Measurements from ENCODE around the gene AKR1D1. TPM values are rescaled to one million over a fixed set of nuclear protein-coding genes. Genes with fewer than 3 reads are reported as not detected.
"Not testable (repeated sequence)": the region's sequence is repeated elsewhere in the genome, so short reads cannot be mapped to it uniquely, and the experiment has no call there.

AKR1D1 gene
- total RNA-seq, 2 experiments from 2014 or later: not detected

DNA sequence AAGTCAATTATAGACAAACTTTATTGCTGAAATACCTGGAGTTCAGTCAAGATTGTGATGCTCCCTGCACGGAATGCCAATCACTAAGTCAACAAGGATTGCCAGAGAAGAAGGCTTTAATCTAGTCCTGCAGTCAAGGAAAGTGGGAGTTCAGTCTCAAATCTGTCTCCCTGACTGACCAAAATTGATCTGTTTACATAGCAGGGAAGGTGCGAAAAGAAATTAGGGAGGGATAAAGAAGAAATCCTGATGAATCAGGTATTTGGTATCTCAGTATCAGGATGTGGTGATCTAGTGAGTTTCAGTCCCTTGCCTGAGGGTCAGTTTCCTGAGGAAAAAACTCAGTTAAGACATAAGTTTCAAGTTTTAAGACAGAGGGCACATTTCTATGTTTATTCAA lies 2.1 kb upstream of the AKR1D1 start:
- no peak for DNase-seq (ENCODE audit: low spot score)
- H3K4me2 ChIP-seq (ENCODE audit: low read length): no peak overlapping the region
- intact Hi-C loops (cut with micrococcal nuclease; ENCODE audit: unreplicated experiment): no loop called here
- ChIA-PET CTCF (ENCODE audit: unreplicated experiment) (no interaction called here), POLR2A (no interaction called here)
- no peak overlapping the region for H2AFZ ChIP-seq (ENCODE audit: low read length)
- no peaks in the 10 kb centered on the region for H3K4me1 ChIP-seq (ENCODE audit: insufficient read depth, low read length, poor library complexity, severe bottlenecking)
- no peaks in the 10 kb centered on the region for H3K79me2 ChIP-seq (ENCODE audit: insufficient read depth, low read depth, low read length)
- no peaks in the 10 kb centered on the region for H3K36me3 ChIP-seq (ENCODE audit: insufficient read depth, low read length)
- H3K9me2 ChIP-seq (ENCODE audit: insufficient read depth, low read length): no peaks in the 10 kb centered on the region
- no TSS peak for BruUV-seq (replicated peaks)
- H4K20me1 ChIP-seq (ENCODE audit: insufficient read depth, low read length): no peaks in the 10 kb centered on the region
- H3K27ac ChIP-seq (ENCODE audit: low read depth, low read length, poor library complexity, severe bottlenecking): no peak overlapping the region
- no peaks in the 10 kb centered on the region for H3K9me3 ChIP-seq (ENCODE audit: low read length)
- TF ChIP-seq CTCF (conservative IDR thresholded peaks at IDR 0.05; ENCODE audit: low read length) (no peak), EZH2phosphoT487 (IDR thresholded peaks at IDR 0.05; ENCODE audit: borderline replicate concordance, low read depth, low read length) (no peak)
- H3K4me3 ChIP-seq (ENCODE audit: low read depth, low read length, poor library complexity, severe bottlenecking): no peak overlapping the region

- DNase-seq (ENCODE audit: low spot score): no peak
- H2AFZ ChIP-seq (ENCODE audit: low read length): no peak overlapping the region
- H3K27ac ChIP-seq (ENCODE audit: low read depth, low read length, poor library complexity, severe bottlenecking): no peak overlapping the region
- no peaks in the 10 kb centered on the region for H3K9me2 ChIP-seq (ENCODE audit: insufficient read depth, low read length)
- no TSS peak for BruUV-seq (replicated peaks)
- ChIA-PET POLR2A (no interaction called here), CTCF (ENCODE audit: unreplicated experiment) (no interaction called here)
- no peaks in the 10 kb centered on the region for H3K9me3 ChIP-seq (ENCODE audit: low read length)
- no peak for TF ChIP-seq CTCF (conservative IDR thresholded peaks at IDR 0.05; ENCODE audit: low read length)
- TF ChIP-seq EZH2phosphoT487 (IDR thresholded peaks at IDR 0.05; ENCODE audit: borderline replicate concordance, low read depth, low read length): no peak
- no peak overlapping the region for H3K4me3 ChIP-seq (ENCODE audit: low read depth, low read length, poor library complexity, severe bottlenecking)
- H3K4me2 ChIP-seq (ENCODE audit: low read length): no peak overlapping the region
- no peaks in the 10 kb centered on the region for H3K36me3 ChIP-seq (ENCODE audit: insufficient read depth, low read length)
- intact Hi-C loops (cut with micrococcal nuclease; ENCODE audit: unreplicated experiment): no loop called here
- no peaks in the 10 kb centered on the region for H4K20me1 ChIP-seq (ENCODE audit: insufficient read depth, low read length)
- no peaks in the 10 kb centered on the region for H3K4me1 ChIP-seq (ENCODE audit: insufficient read depth, low read length, poor library complexity, severe bottlenecking)
- H3K79me2 ChIP-seq (ENCODE audit: insufficient read depth, low read depth, low read length): no peaks in the 10 kb centered on the region
Measured at GRCh38 chr7:138074540-138074939, 1.7 kb upstream of the AKR1D1 start.

DNA sequence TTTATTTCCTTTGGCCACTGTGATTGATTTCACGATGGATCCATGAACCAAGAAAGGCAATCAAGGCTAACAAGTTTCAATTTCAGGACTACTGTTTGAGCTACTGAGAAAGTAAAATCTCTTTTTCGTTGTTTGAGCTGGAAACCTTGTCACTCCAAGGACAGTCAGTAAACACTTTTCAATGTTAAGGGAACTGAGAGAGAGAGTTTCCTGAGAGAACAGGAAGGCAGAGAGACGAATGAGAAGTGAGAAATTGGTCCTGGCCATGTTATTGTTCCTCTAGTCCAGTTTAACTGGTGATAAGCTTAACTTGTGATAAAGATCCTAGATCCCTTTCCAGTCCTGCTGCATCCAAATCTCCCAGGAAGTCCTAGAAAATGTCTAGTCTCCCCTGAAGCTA lies 909 bp upstream of the AKR1D1 start:
- H3K36me3 ChIP-seq (ENCODE audit: insufficient read depth, low read length): no peaks in the 10 kb centered on the region
- H3K9me2 ChIP-seq (ENCODE audit: insufficient read depth, low read length): no peaks in the 10 kb centered on the region
- H3K4me1 ChIP-seq (ENCODE audit: insufficient read depth, low read length, poor library complexity, severe bottlenecking): no peaks in the 10 kb centered on the region
- CTCF ChIA-PET (ENCODE audit: unreplicated experiment): no interaction called here
- H3K79me2 ChIP-seq (ENCODE audit: insufficient read depth, low read depth, low read length): no peaks in the 10 kb centered on the region
- no peak for DNase-seq (ENCODE audit: low spot score)
- no peak overlapping the region for H3K4me3 ChIP-seq (ENCODE audit: low read depth, low read length, poor library complexity, severe bottlenecking)
- no peak overlapping the region for H2AFZ ChIP-seq (ENCODE audit: low read length)
- no peak overlapping the region for H3K4me2 ChIP-seq (ENCODE audit: low read length)
- no peaks in the 10 kb centered on the region for H4K20me1 ChIP-seq (ENCODE audit: insufficient read depth, low read length)
- H3K27ac ChIP-seq (ENCODE audit: low read depth, low read length, poor library complexity, severe bottlenecking): no peak overlapping the region
- BruUV-seq (replicated peaks): no TSS peak
- H3K9me3 ChIP-seq (ENCODE audit: low read length): no peaks in the 10 kb centered on the region
- intact Hi-C loops (cut with micrococcal nuclease; ENCODE audit: unreplicated experiment): no loop called here
- TF ChIP-seq EZH2phosphoT487 (IDR thresholded peaks at IDR 0.05; ENCODE audit: borderline replicate concordance, low read depth, low read length) (no peak), CTCF (conservative IDR thresholded peaks at IDR 0.05; ENCODE audit: low read length) (no peak)
- POLR2A ChIA-PET: no interaction called here

GRCh38 chr7:138075786-138076185 lies 473 bp upstream of the AKR1D1 start:
- POLR2A ChIA-PET; H3K79me2 ChIP-seq (ENCODE audit: insufficient read depth, low read depth, low read length); CTCF ChIA-PET (ENCODE audit: unreplicated experiment): not testable (repeated sequence)

More at GRCh38 chr7:138075786-138076185, 473 bp upstream of the AKR1D1 start:
- H4K20me1 ChIP-seq (ENCODE audit: insufficient read depth, low read length); H2AFZ ChIP-seq (ENCODE audit: low read length); H3K9me2 ChIP-seq (ENCODE audit: insufficient read depth, low read length); H3K27ac ChIP-seq (ENCODE audit: low read depth, low read length, poor library complexity, severe bottlenecking); H3K36me3 ChIP-seq (ENCODE audit: insufficient read depth, low read length); H3K4me1 ChIP-seq (ENCODE audit: insufficient read depth, low read length, poor library complexity, severe bottlenecking); DNase-seq (ENCODE audit: low spot score); H3K4me2 ChIP-seq (ENCODE audit: low read length); BruUV-seq (replicated peaks); H3K9me3 ChIP-seq (ENCODE audit: low read length); intact Hi-C loops (cut with micrococcal nuclease; ENCODE audit: unreplicated experiment); H3K4me3 ChIP-seq (ENCODE audit: low read depth, low read length, poor library complexity, severe bottlenecking): not testable (repeated sequence)
